ENCODE measurements around the gene MLLT1.

The MLLT1 gene

GRCh38 chr19:6250024-6250615 lies 29.7 kb downstream of the MLLT1 start:
- H3K4me2 ChIP-seq (ENCODE audit: low read length): no peak overlapping the region
- H3K36me3 ChIP-seq (replicated peaks; ENCODE audit: low read depth, low read length): peaks cover 43% of the 10 kb centered on the region
- peaks cover 53% of the 10 kb centered on the region for H4K20me1 ChIP-seq (ENCODE audit: insufficient read depth, low read length)

GRCh38 chr19:6249296-6249695 lies 30.5 kb downstream of the MLLT1 start:
- peaks cover 51% of the 10 kb centered on the region for H4K20me1 ChIP-seq (ENCODE audit: insufficient read depth, low read length)

More at GRCh38 chr19:6250024-6250615, 29.7 kb downstream of the MLLT1 start:
- no peak overlapping the region for H3K4me3 ChIP-seq (ENCODE audit: low read length)
- H3K27me3 ChIP-seq (ENCODE audit: low read depth, low read length): no peaks in the 10 kb centered on the region
- TF ChIP-seq CTCF (IDR thresholded peaks at IDR 0.05; ENCODE audit: low read depth, low read length) (no peak), EZH2phosphoT487 (IDR thresholded peaks at IDR 0.05; ENCODE audit: low read depth) (no peak)
- H3K9ac ChIP-seq (ENCODE audit: low read length): no peak overlapping the region
- H2AFZ ChIP-seq (ENCODE audit: low read depth, low read length): no peak overlapping the region
- H3K9me3 ChIP-seq (ENCODE audit: insufficient read depth, low read length): no peaks in the 10 kb centered on the region
- peaks cover 96% of the 10 kb centered on the region for H3K79me2 ChIP-seq (ENCODE audit: low read length)
- H3K4me1 ChIP-seq (ENCODE audit: low read length): peaks cover 5% of the 10 kb centered on the region; the same call in 1 of the 2 replicates
- H3K27ac ChIP-seq (ENCODE audit: low read length): no peak overlapping the region

GRCh38 chr19:6248844-6249243 lies 30.9 kb downstream of the MLLT1 start:
- no peak overlapping the region for H3K9ac ChIP-seq (ENCODE audit: low read length)
- H3K36me3 ChIP-seq (replicated peaks; ENCODE audit: low read depth, low read length): peaks cover 32% of the 10 kb centered on the region
- no peak overlapping the region for H3K4me3 ChIP-seq (ENCODE audit: low read length)
- H3K27ac ChIP-seq (ENCODE audit: low read length): no peak overlapping the region
- H3K9me3 ChIP-seq (ENCODE audit: insufficient read depth, low read length): no peaks in the 10 kb centered on the region
- H3K27me3 ChIP-seq (ENCODE audit: low read depth, low read length): no peaks in the 10 kb centered on the region
- peaks cover 14% of the 10 kb centered on the region for H3K4me1 ChIP-seq (ENCODE audit: low read length)
- H4K20me1 ChIP-seq (ENCODE audit: insufficient read depth, low read length): peaks cover 49% of the 10 kb centered on the region
- H3K79me2 ChIP-seq (ENCODE audit: low read length): peaks cover 96% of the 10 kb centered on the region
- no peak overlapping the region for H2AFZ ChIP-seq (ENCODE audit: low read depth, low read length)
- TF ChIP-seq CTCF (IDR thresholded peaks at IDR 0.05; ENCODE audit: low read depth, low read length) (no peak), EZH2phosphoT487 (IDR thresholded peaks at IDR 0.05; ENCODE audit: low read depth) (no peak)
- no peak overlapping the region for H3K4me2 ChIP-seq (ENCODE audit: low read length)

More at GRCh38 chr19:6249296-6249695, 30.5 kb downstream of the MLLT1 start:
- Histone ChIP-seq H3K36me3 (replicated peaks; ENCODE audit: low read depth, low read length) (peaks cover 36% of the 10 kb centered on the region), H3K4me2 (ENCODE audit: low read length) (no peak overlapping the region), H2AFZ (ENCODE audit: low read depth, low read length) (no peak overlapping the region), H3K27me3 (ENCODE audit: low read depth, low read length) (no peaks in the 10 kb centered on the region), H3K4me3 (ENCODE audit: low read length) (no peak overlapping the region), H3K9ac (ENCODE audit: low read length) (no peak overlapping the region), H3K9me3 (ENCODE audit: insufficient read depth, low read length) (no peaks in the 10 kb centered on the region), H3K4me1 (ENCODE audit: low read length) (peaks cover 9% of the 10 kb centered on the region), H3K79me2 (ENCODE audit: low read length) (peaks cover 96% of the 10 kb centered on the region), H3K27ac (ENCODE audit: low read length) (no peak overlapping the region)
- TF ChIP-seq EZH2phosphoT487 (IDR thresholded peaks at IDR 0.05; ENCODE audit: low read depth) (no peak), CTCF (IDR thresholded peaks at IDR 0.05; ENCODE audit: low read depth, low read length) (no peak)

- Histone ChIP-seq H4K20me1 (ENCODE audit: insufficient read depth, low read length) (peaks cover 47% of the 10 kb centered on the region), H3K36me3 (replicated peaks; ENCODE audit: low read depth, low read length) (peaks cover 32% of the 10 kb centered on the region), H3K4me3 (ENCODE audit: low read length) (no peak overlapping the region), H3K27me3 (ENCODE audit: low read depth, low read length) (no peaks in the 10 kb centered on the region), H3K79me2 (ENCODE audit: low read length) (peaks cover 96% of the 10 kb centered on the region), H3K9ac (ENCODE audit: low read length) (no peak overlapping the region), H3K9me3 (ENCODE audit: insufficient read depth, low read length) (no peaks in the 10 kb centered on the region), H3K4me2 (ENCODE audit: low read length) (no peak overlapping the region), H3K4me1 (ENCODE audit: low read length) (peaks cover 19% of the 10 kb centered on the region), H3K27ac (ENCODE audit: low read length) (no peak overlapping the region), H2AFZ (ENCODE audit: low read depth, low read length) (no peak overlapping the region)
- no peak for TF ChIP-seq EZH2phosphoT487 (IDR thresholded peaks at IDR 0.05; ENCODE audit: low read depth)
- TF ChIP-seq CTCF (IDR thresholded peaks at IDR 0.05; ENCODE audit: low read depth, low read length): no peak
Observed at GRCh38 chr19:6248341-6248740, 31.4 kb downstream of the MLLT1 start.
